Activated T-cell treated with anti-CD3 and anti-CD28 coated beads for 1 hour (primary cell): ENCODE data around the gene TIMM44.

Experiments used
- DNase-seq: peaks from one replicate; pipeline ENCODE4 v3.0.0-alpha.2; 2020; ENCODE audit warnings: low read depth

Gene TIMM44

GRCh38 chr19:7943444-7944176 is at the start of gene TIMM44:
TSS of gene TIMM44 (minus strand) at chr19:7943666. CDS start at chr19:7943651, 15 bp downstream.
- peak; percentile 96 for DNase-seq

GRCh38 chr19:7992575-7992974 is 49.1 kb upstream of the TIMM44 start:
- no peak for DNase-seq

- no peak for DNase-seq
These were observed 45.7 kb upstream of the TIMM44 start for GRCh38 chr19:7989071-7989575.

GRCh38 chr19:7988307-7988706 is 44.8 kb upstream of the TIMM44 start:
- DNase-seq = no peak

DNA sequence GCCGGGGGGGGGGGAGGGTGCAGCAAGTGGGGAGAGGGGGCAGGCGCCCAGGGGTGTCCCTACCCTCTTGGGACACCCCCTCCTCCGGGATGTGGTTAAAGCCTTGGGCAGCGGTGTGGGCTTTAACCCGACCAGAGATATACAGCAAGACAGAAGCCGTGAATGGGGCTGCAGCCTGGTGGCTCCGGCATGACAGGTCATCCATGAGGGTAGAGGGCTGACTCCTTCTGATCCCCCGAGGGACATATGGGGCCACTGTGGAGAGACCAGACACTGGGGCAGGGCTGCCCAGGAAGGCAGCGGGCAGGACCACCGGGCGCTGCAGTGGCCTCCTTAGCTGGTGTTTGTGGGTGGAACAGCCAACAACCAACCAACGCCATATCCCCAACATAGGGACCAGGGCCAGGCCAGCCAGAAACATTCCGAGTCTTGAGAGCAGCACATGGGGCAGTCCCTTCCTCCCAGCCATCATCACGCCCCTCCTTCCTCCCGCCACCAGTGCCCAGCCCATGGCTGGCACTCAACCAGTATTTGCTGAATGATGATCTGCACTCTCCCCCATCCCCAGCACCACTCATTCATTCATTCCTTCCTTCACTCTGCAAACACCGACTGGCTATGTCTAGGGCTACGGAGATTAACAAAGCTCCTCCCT is 43.8 kb upstream of the TIMM44 start:
- DNase-seq = no peak

- DNase-seq = no peak
These were observed 43.1 kb upstream of the TIMM44 start for GRCh38 chr19:7986321-7987113.

DNA sequence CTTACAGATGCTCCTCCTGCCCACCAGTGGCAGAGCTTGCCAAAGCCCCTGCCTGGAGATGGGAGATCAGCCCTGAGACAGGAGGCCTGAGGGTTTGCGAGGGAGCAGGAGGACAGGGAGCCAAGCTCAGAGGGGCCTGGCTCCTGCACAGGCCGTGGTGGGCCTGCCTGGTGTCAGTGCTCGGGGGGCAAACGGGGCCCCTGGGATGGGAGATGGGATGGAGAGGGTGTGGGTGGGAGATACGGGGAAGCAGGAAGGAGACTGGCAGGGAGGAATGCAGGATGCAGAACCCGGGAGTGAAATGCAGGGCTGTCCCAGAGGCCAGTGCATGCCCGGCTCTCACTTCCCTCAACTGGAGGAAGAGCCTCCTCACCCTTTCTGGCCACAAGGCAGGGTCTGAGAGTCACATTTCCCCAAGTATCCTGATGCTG is 42.0 kb upstream of the TIMM44 start:
- DNase-seq = no peak

- no peak for DNase-seq
These were observed 40.8 kb upstream of the TIMM44 start for GRCh38 chr19:7983995-7984837.

DNA sequence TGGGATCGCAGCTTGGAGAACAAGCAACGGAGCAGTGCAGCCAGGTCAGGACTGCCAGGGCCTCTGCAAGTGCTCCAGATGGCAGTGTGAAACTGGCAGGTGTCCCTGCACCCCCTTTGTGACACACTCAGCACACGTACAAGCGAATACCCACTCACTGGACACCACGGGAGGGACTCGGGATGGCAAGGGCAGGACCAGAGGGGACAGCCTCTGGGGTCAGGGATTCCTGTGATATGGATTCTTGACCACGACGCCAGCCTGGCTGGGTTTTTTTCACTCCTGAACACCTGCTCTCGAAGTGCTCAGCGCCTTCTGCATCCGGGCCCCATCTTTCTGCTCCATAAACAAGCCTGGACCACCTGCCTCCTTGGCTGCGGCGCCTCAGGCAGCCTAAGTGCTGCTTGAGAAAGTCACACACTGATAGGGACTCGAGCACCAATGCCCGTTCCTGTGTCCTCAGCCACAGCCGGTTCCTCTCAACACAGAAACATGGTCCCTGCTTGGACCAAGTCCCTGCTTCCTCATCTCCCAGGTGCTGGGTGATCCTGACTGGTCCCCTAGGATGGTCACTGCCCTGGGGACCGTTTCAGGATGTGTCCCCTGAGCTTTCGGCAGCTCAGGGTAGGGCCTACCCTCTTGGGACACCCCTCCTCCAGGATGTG is 40.0 kb upstream of the TIMM44 start:
- no peak for DNase-seq

DNA sequence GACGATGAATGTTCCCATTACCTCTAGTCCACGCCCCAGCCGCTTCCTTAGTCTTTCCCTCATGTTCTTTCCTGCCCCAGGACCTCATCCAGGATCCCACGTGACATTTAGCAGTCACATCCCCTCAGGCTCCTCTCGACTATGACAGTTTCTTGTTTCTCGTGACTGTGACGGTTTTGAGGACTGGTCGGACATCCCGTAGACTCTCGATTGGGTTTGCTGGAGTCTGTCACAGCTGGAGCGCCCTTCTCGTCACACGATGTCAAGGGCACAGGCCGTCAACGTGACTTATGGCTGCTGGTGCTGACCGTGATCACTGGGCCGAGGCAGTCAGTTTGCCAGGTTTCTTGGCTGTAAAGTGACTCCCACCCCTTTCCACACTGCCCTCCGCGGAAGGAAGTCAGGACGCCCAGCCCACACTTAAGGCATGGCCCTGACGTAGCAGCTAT is 39.2 kb upstream of the TIMM44 start:
- no peak for DNase-seq

GRCh38 chr19:7982103-7982502 is 38.6 kb upstream of the TIMM44 start:
- no peak for DNase-seq

- DNase-seq = no peak
These were observed 38.2 kb upstream of the TIMM44 start for GRCh38 chr19:7981661-7982060.

GRCh38 chr19:7981199-7981598 is 37.7 kb upstream of the TIMM44 start:
- no peak for DNase-seq

DNA sequence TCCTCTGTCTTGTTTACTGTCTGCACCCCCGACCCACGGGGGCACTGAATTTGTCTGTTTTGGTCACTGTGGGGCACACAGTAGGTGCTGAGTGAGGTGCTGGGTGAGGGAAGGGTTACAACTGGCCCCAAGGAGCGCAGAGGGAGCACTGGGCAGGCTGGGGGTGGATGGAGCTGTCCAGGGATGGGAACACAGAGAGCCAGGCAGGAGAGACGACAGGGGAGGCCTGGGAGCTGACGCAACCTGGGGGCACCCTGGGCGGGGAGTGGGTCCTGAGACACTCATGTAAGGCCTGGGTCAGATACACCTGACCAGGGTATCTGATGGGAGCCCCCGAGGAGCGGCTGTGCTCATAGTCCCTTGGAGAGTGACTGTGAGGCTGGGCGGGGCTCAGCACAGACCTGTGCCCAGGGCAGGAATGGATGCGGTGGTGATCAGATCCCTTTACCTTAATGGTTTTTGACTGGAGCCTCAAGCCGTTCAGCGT is 37.2 kb upstream of the TIMM44 start:
- no peak for DNase-seq

DNA sequence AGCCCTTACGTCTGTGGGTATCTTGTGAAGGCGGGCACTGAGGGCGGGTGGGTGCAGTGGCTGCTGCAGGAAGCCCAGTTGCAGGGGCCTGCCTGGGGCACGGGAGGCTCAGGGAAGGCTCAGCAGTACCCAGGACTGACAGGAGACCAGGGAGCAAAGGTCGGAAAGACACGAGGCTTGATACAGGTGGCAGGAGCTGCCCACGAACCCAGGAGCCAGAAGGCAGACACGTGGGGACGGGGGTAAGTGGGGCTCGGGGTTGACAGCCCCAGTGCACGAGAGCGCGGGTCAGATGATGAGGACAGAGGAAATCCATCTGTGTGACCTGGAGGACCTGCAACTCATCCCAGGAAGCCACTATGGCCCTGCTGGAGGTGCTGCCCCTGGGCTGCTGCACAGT is 36.7 kb upstream of the TIMM44 start:
- no peak for DNase-seq

DNA sequence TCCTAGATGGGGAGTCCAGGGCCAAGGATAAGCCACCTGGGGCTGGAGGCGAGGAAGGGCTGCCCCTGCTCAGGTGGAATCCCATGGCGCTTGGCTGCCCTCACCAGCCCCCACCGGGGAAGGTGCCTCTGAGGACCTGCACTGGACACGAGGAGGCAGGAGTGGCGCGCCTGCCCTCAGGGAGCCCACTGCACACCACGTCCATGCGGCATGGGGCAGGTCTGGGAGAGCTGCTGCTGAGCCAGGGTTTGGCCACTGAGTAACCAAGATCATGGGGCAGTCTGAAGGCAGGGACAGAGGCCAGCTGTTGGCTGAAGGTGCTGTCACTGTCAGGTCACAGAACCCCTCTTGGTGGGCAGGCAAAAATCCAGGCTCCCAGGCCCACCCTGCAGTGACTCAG is 36.1 kb upstream of the TIMM44 start:
- DNase-seq = no peak

DNA sequence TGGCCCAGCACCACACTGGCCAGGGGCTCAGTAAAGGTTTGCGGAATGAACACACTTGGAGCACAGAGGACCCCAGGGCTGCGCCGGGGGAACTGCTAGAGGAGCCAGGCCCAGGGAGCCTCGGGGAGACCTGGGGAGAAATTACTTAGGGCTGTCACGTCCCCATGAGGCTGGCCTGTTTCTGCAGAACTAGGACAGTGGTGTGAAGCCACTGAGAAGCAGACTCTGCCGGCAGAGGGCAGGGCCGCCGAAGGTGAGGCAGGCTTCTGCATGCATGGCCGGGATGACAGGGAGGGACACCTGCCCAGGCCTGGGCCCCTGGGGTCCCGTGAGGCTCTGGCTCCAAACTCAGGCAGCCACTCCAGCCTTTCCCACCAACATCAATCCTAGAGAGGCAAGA is 35.5 kb upstream of the TIMM44 start:
- DNase-seq = no peak

DNA sequence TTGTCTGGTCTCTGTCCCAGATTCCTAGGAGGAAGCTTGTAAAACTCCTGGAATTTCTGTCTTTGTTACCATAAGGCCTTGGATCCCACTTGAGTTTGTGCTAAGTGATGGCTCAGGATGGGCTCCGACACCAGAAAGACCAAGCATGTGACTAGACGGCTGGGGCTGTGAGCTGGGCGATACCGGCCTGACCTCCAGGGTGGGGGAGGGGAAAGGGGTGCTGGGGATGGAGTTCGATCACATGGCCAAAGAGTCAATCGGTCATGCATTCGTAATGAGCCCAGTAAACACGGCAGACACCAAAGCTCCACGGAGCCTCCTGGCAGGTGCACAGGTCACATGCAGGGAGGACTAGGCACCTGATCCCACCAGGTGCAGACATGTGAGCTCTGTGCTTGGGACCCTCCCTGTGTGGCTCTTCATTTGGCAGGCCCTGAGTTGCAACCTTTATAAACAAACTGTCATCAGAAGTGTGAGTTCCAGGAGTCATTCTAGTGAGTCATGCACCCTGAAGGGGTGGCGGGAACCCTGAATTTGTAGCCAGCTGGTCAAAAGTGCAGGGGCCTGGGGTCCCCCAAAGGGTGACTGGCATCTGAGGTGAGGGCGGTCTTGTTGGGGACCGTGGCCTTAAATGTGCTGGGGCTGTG is 34.8 kb upstream of the TIMM44 start:
- DNase-seq = no peak

DNA sequence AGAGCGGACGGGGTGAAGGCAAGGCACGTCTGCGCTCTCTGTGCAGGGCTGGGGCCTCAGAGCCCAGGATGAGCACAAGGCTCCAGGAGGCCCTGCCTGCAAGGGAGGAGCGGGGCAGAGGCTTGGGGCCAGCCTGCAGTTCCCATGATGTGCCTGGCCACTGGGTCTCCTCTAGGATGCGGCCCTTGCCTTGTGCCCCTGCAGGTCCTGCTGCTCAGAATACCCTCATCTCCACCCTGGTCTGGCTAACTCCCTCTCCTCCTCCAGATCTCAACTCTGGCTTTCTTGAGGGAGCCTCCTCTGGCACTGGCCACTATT is 34.2 kb upstream of the TIMM44 start:
- no peak for DNase-seq

GRCh38 chr19:7977021-7977722 is 33.7 kb upstream of the TIMM44 start:
- DNase-seq = no peak
